Activated CD8-positive, alpha-beta memory T cell treated with anti-CD3 and anti-CD28 coated beads, Interleukin-2, amount 50 U/mL, for 4 hours (primary cell): Measurements from ENCODE around the gene SPN.
"Not testable (repeated sequence)": the region's sequence is repeated elsewhere in the genome, so short reads cannot be mapped to it uniquely, and the experiment has no call there.

ENCODE experiments used
- DNase-seq: peaks from one replicate; pipeline ENCODE4 v3.0.0-alpha.2; 2020

The SPN gene

GRCh38 chr16:29663016-29663806 is at the start of gene SPN:
Gene SPN (plus strand): TSS chr16:29663247. CDS start chr16:29663729, 482 bp downstream.
- DNase-seq = peak; percentile 27

GRCh38 chr16:29613307-29614057 is 49.6 kb upstream of the SPN start:
- peak; percentile 95 for DNase-seq

- DNase-seq = not testable (repeated sequence)
These were observed 48.2 kb upstream of the SPN start for GRCh38 chr16:29614691-29615314.

GRCh38 chr16:29616127-29616526 is 46.9 kb upstream of the SPN start:
- not testable (repeated sequence) for DNase-seq

GRCh38 chr16:29620591-29620990 is 42.5 kb upstream of the SPN start:
- not testable (repeated sequence) for DNase-seq

GRCh38 chr16:29622738-29623137 is 40.3 kb upstream of the SPN start:
- DNase-seq = not testable (repeated sequence)

GRCh38 chr16:29623253-29623652 is 39.8 kb upstream of the SPN start:
- not testable (repeated sequence) for DNase-seq

GRCh38 chr16:29625114-29625513 is 37.9 kb upstream of the SPN start:
- not testable (repeated sequence) for DNase-seq

GRCh38 chr16:29626778-29627331 is 36.2 kb upstream of the SPN start:
- peak; percentile 56 for DNase-seq

- not testable (repeated sequence) for DNase-seq
These were observed 35.4 kb upstream of the SPN start for GRCh38 chr16:29627661-29628075.

- not testable (repeated sequence) for DNase-seq
These were observed 34.3 kb upstream of the SPN start for GRCh38 chr16:29628707-29629106.

- DNase-seq = not testable (repeated sequence)
These were observed 33.7 kb upstream of the SPN start for GRCh38 chr16:29629318-29629717.

- DNase-seq = not testable (repeated sequence)
These were observed 31.4 kb upstream of the SPN start for GRCh38 chr16:29631658-29632057.

GRCh38 chr16:29635902-29636301 is 27.1 kb upstream of the SPN start:
- DNase-seq = not testable (repeated sequence)

GRCh38 chr16:29636368-29636767 is 26.7 kb upstream of the SPN start:
- DNase-seq = not testable (repeated sequence)

- DNase-seq = not testable (repeated sequence)
These were observed 24.3 kb upstream of the SPN start for GRCh38 chr16:29638751-29639150.

- no peak for DNase-seq
These were observed 21.5 kb upstream of the SPN start for GRCh38 chr16:29641561-29641960.

- no peak for DNase-seq
These were observed 19.5 kb upstream of the SPN start for GRCh38 chr16:29643596-29643995.

- DNase-seq = no peak
These were observed 18.6 kb upstream of the SPN start for GRCh38 chr16:29644338-29644857.

GRCh38 chr16:29644973-29645693 is 17.9 kb upstream of the SPN start:
- no peak for DNase-seq

GRCh38 chr16:29645694-29646187 is 17.3 kb upstream of the SPN start:
- DNase-seq = no peak

- no peak for DNase-seq
These were observed 16.1 kb upstream of the SPN start for GRCh38 chr16:29646947-29647346.
